Neural cell (in vitro differentiated cells): ENCODE results near the gene AKR1B15. TPM values are rescaled to one million over a fixed set of nuclear protein-coding genes. Genes with fewer than 3 reads are reported as not detected.
"Not testable (repeated sequence)": the region's sequence is repeated elsewhere in the genome, so short reads cannot be mapped to it uniquely, and the experiment has no call there.

Source experiments
- H2AFZ ChIP-seq: fragments of 200-600, 300-800 bp; sonication (generic), shearing (Covaris generic); 2 replicates; pipeline ENCODE4 v1.6.0; 2014; ENCODE audit warnings: low read depth, mild to moderate bottlenecking, antibody characterized with exemption, low read length, moderate library complexity
- H3F3A ChIP-seq: fragments of 200-600 bp; shearing (Covaris generic); 2 replicates; pipeline ENCODE4 v1.6.1; 2016; ENCODE audit warnings: mild to moderate bottlenecking, moderate library complexity, mixed read lengths, antibody characterized with exemption, low read length; ENCODE audit not compliant: insufficient read depth, poor library complexity, severe bottlenecking
- H3K27ac ChIP-seq: fragments of 200-600, 300-800 bp; sonication (generic), shearing (Covaris generic); 2 replicates; pipeline ENCODE4 v1.5.1; 2014; ENCODE audit warnings: mild to moderate bottlenecking, low read length, moderate library complexity
- H3K27me3 ChIP-seq: fragments of 300-800, 200-600 bp; sonication (generic), shearing (Covaris generic); 2 replicates; pipeline ENCODE4 v1.6.0; 2014; ENCODE audit warnings: mild to moderate bottlenecking, low read depth, low read length, moderate library complexity; ENCODE audit not compliant: insufficient read depth
- H3K36me3 ChIP-seq: fragments of 300-800, 200-600 bp; sonication (generic), shearing (Covaris generic); 2 replicates; pipeline ENCODE4 v1.5.1; 2014; ENCODE audit warnings: mild to moderate bottlenecking, antibody characterized with exemption, low read length, moderate library complexity; ENCODE audit not compliant: insufficient read depth
- H3K4me2 ChIP-seq: fragments of 300-800, 200-600 bp; sonication (generic), shearing (Covaris generic); 2 replicates; pipeline ENCODE4 v1.6.0; 2014; ENCODE audit warnings: mild to moderate bottlenecking, low read length
- H3K4me3 ChIP-seq: fragments of 300-800, 200-600 bp; sonication (generic), shearing (Covaris generic); 2 replicates; pipeline ENCODE4 v1.5.1; 2014; ENCODE audit warnings: mild to moderate bottlenecking, low read length, moderate library complexity
- H3K79me2 ChIP-seq: fragments of 200-600 bp; shearing (Covaris generic); replicated peaks from 2 replicates; pipeline ENCODE4 v1.6.0; 2014; ENCODE audit warnings: mild to moderate bottlenecking, low read length, moderate library complexity; ENCODE audit not compliant: insufficient read depth
- H3K9ac ChIP-seq: fragments of 300-800, 200-600 bp; sonication (generic), shearing (Covaris generic); 2 replicates; pipeline ENCODE4 v1.6.1; 2016; ENCODE audit warnings: mild to moderate bottlenecking, low read length, mixed read lengths
- H3K9me2 ChIP-seq: fragments of 200-600 bp; shearing (Covaris generic); 2 replicates; pipeline ENCODE4 v1.6.1; 2016; ENCODE audit warnings: mild to moderate bottlenecking, low read length, mixed read lengths; ENCODE audit not compliant: insufficient read depth
- H3K9me3 ChIP-seq: fragments of 200-600, 300-800 bp; sonication (generic), shearing (Covaris generic); 2 replicates; pipeline ENCODE4 v1.6.1; 2016; ENCODE audit warnings: mild to moderate bottlenecking, mixed run types, low read length, moderate library complexity, mixed read lengths
- H4K20me1 ChIP-seq: fragments of 200-600 bp; shearing (Covaris generic); 2 replicates; pipeline ENCODE4 v1.6.1; 2016; ENCODE audit warnings: mild to moderate bottlenecking, mixed run types; ENCODE audit not compliant: insufficient read depth
- CTCF ChIP-seq: fragments of 450-650 bp; IDR thresholded peaks from 2 replicates; pipeline ENCODE4 v1.5.1; 2014; ENCODE audit warnings: antibody characterized with exemption, mild to moderate bottlenecking, moderate library complexity; ENCODE audit not compliant: poor library complexity, severe bottlenecking
- EP300 ChIP-seq: fragments of 450-650 bp; conservative IDR thresholded peaks from 2 replicates; pipeline ENCODE4 v1.6.1; 2014; ENCODE audit warnings: antibody characterized with exemption, mild to moderate bottlenecking, moderate library complexity; ENCODE audit not compliant: poor library complexity, severe bottlenecking
- EZH2 ChIP-seq: fragments of 200-600, 300-800 bp; shearing (Covaris generic), sonication (generic); IDR thresholded peaks from 2 replicates; pipeline ENCODE4 v1.6.1; 2014; ENCODE audit warnings: antibody characterized with exemption, low read length, borderline replicate concordance, mild to moderate bottlenecking; ENCODE audit not compliant: insufficient read depth, poor library complexity, severe bottlenecking
- MXI1 ChIP-seq: fragments of 450-650 bp; conservative IDR thresholded peaks from 2 replicates; pipeline ENCODE4 v1.6.1; 2014; ENCODE audit warnings: antibody characterized with exemption, mild to moderate bottlenecking; ENCODE audit not compliant: poor library complexity, severe bottlenecking
- POLR2AphosphoS5 ChIP-seq: IDR thresholded peaks from 2 replicates; pipeline ENCODE4 v1.6.1; 2012
- RAD21 ChIP-seq: fragments of 450-650 bp; conservative IDR thresholded peaks from 2 replicates; pipeline ENCODE4 v1.6.1; 2014; ENCODE audit warnings: antibody characterized with exemption, mild to moderate bottlenecking, moderate library complexity
- REST ChIP-seq: IDR thresholded peaks from 2 replicates; pipeline ENCODE4 v1.6.1; 2012; ENCODE audit warnings: borderline replicate concordance
- SMC3 ChIP-seq: fragments of 450-650 bp; conservative IDR thresholded peaks from 2 replicates; pipeline ENCODE4 v1.6.1; 2014; ENCODE audit warnings: antibody characterized with exemption, mild to moderate bottlenecking, moderate library complexity; ENCODE audit not compliant: poor library complexity
- TAF1 ChIP-seq: IDR thresholded peaks from 2 replicates; pipeline ENCODE4 v1.6.1; 2012; ENCODE audit warnings: low read depth
- polyA plus RNA-seq: library from polyadenylated mRNA; depleted of rRNA; stranded (reverse); fragments of >200 nt; gene quantifications from 2 replicates; pipeline ENCODE4 v1.2.3, GENCODE V29; 2014

AKR1B15 gene
- polyA plus RNA-seq, 1 donor from 2014 or later, result not detected

- Histone ChIP-seq H4K20me1 (no peaks in the 10 kb centered on the region), H3K27ac (no peak overlapping the region), H3K4me3 (no peak overlapping the region), H3K36me3 (no peaks in the 10 kb centered on the region), H2AFZ (no peak overlapping the region), H3K27me3 (no peaks in the 10 kb centered on the region), H3K9ac (no peak overlapping the region), H3K9me2 (no peaks in the 10 kb centered on the region), H3K79me2 (no peaks in the 10 kb centered on the region), H3F3A (no peaks in the 10 kb centered on the region), H3K9me3 (no peaks in the 10 kb centered on the region), H3K4me2 (no peak overlapping the region)
- no peak for TF ChIP-seq RAD21
- TF ChIP-seq EZH2, result no peak
- no peak for TF ChIP-seq EP300
- no peak for TF ChIP-seq MXI1
- no peak for TF ChIP-seq TAF1
- TF ChIP-seq CTCF, result no peak
- TF ChIP-seq SMC3, result no peak
- no peak for TF ChIP-seq REST
- no peak for TF ChIP-seq POLR2AphosphoS5
Measured at GRCh38 chr7:134522601-134523000, 26.3 kb upstream of the AKR1B15 start.

- H3K9ac ChIP-seq, H3K79me2 ChIP-seq, H3K4me2 ChIP-seq, H3F3A ChIP-seq, H3K36me3 ChIP-seq, H4K20me1 ChIP-seq, H3K9me2 ChIP-seq, H3K27ac ChIP-seq, H3K4me3 ChIP-seq, H3K27me3 ChIP-seq, H3K9me3 ChIP-seq, H2AFZ ChIP-seq: not testable (repeated sequence)
Measured at GRCh38 chr7:134525449-134525848, 23.5 kb upstream of the AKR1B15 start.

- H3K4me2 ChIP-seq, H3K4me3 ChIP-seq, H3K36me3 ChIP-seq, H3F3A ChIP-seq, H3K9me3 ChIP-seq, H2AFZ ChIP-seq, H3K27me3 ChIP-seq, H4K20me1 ChIP-seq, H3K9me2 ChIP-seq, H3K27ac ChIP-seq, H3K9ac ChIP-seq, H3K79me2 ChIP-seq: not testable (repeated sequence)
Measured at GRCh38 chr7:134526552-134527248, 22.2 kb upstream of the AKR1B15 start.
